Stimulated activated CD8-positive, alpha-beta memory T cell treated with anti-CD3 and anti-CD28 coated beads, Interleukin-2, amount 100 ng/mL, for 48 hours (primary cell): ENCODE data around the gene RSPO4.
A peak's percentile ranks its signal among the peaks of the same experiment; 100 is the strongest.
"Not testable (repeated sequence)": the region's sequence is repeated elsewhere in the genome, so short reads cannot be mapped to it uniquely, and the experiment has no call there.

Experiments used
- DNase-seq, 2 donors: peaks; one replicate each; pipeline ENCODE4 v3.0.0-alpha.2; 2020; ENCODE audit warnings: low read depth in 2 of 2

RSPO4 gene

GRCh38 chr20:1001911-1002681 is at the start of gene RSPO4:
Gene RSPO4 (minus strand): TSS chr20:1002311. CDS start chr20:1002164, 147 bp downstream.
- DNase-seq, result no peak

- no peak for DNase-seq
These were observed 48.3 kb upstream of the RSPO4 start for GRCh38 chr20:1050440-1050839.

- no peak for DNase-seq
These were observed 43.8 kb upstream of the RSPO4 start for GRCh38 chr20:1045860-1046418.

GRCh38 chr20:1041845-1042390 is 39.8 kb upstream of the RSPO4 start:
- DNase-seq, result no peak

GRCh38 chr20:1038205-1038604 is 36.1 kb upstream of the RSPO4 start:
- DNase-seq, result no peak

- DNase-seq, result no peak
These were observed 34.9 kb upstream of the RSPO4 start for GRCh38 chr20:1037039-1037438.

- no peak for DNase-seq
These were observed 33.4 kb upstream of the RSPO4 start for GRCh38 chr20:1035466-1035865.

- DNase-seq, result no peak
These were observed 32.3 kb upstream of the RSPO4 start for GRCh38 chr20:1034415-1034789.

- no peak for DNase-seq
These were observed 31.8 kb upstream of the RSPO4 start for GRCh38 chr20:1033751-1034414.

GRCh38 chr20:1029980-1030379 is 27.9 kb upstream of the RSPO4 start:
- no peak for DNase-seq

- not testable (repeated sequence) for DNase-seq
These were observed 24.1 kb upstream of the RSPO4 start for GRCh38 chr20:1026214-1026613.

- DNase-seq, result no peak
These were observed 20.8 kb upstream of the RSPO4 start for GRCh38 chr20:1022871-1023270.

GRCh38 chr20:1020614-1021013 is 18.5 kb upstream of the RSPO4 start:
- no peak for DNase-seq

- no peak for DNase-seq
These were observed 17.2 kb upstream of the RSPO4 start for GRCh38 chr20:1019344-1019743.

- DNase-seq, result no peak
These were observed 15.6 kb upstream of the RSPO4 start for GRCh38 chr20:1017677-1018076.

GRCh38 chr20:1015181-1015580 is 13.1 kb upstream of the RSPO4 start:
- no peak for DNase-seq

GRCh38 chr20:1014471-1014870 is 12.4 kb upstream of the RSPO4 start:
- DNase-seq, result no peak

- DNase-seq, result no peak
These were observed 11.6 kb upstream of the RSPO4 start for GRCh38 chr20:1013566-1014340.

GRCh38 chr20:1012359-1013168 is 10.5 kb upstream of the RSPO4 start:
- no peak for DNase-seq

- no peak for DNase-seq
These were observed 8.5 kb upstream of the RSPO4 start for GRCh38 chr20:1010659-1011058.

- DNase-seq, result peak in 1 of 2 donors; percentile 13
These were observed 3.4 kb upstream of the RSPO4 start for GRCh38 chr20:1005452-1006027.
